Astrocyte of the cerebellum (primary cell): Measurements from ENCODE around the gene C19orf47.

Experiments
- DNase-seq: peaks from one replicate; pipeline ENCODE4 v3.0.0-alpha.2; 2011; ENCODE audit warnings: low read depth
- H3K4me3 ChIP-seq: 2 replicates; pipeline ENCODE4 v1.5.1; 2011; ENCODE audit warnings: mild to moderate bottlenecking, low read depth, low read length, moderate library complexity
- in situ Hi-C: cut with HindIII; loops from 2 replicates; pipeline ENCODE4 v1.10.0; 2017; ENCODE audit warnings: low sequenced_read_pairs
- TF ChIP-seq, protein P1 (sequence below): IDR thresholded peaks from 2 replicates; pipeline ENCODE4 v1.5.1; 2012; ENCODE audit warnings: low read length, low read depth, moderate library complexity, mild to moderate bottlenecking; ENCODE audit errors: missing control alignments

The C19orf47 gene

DNA sequence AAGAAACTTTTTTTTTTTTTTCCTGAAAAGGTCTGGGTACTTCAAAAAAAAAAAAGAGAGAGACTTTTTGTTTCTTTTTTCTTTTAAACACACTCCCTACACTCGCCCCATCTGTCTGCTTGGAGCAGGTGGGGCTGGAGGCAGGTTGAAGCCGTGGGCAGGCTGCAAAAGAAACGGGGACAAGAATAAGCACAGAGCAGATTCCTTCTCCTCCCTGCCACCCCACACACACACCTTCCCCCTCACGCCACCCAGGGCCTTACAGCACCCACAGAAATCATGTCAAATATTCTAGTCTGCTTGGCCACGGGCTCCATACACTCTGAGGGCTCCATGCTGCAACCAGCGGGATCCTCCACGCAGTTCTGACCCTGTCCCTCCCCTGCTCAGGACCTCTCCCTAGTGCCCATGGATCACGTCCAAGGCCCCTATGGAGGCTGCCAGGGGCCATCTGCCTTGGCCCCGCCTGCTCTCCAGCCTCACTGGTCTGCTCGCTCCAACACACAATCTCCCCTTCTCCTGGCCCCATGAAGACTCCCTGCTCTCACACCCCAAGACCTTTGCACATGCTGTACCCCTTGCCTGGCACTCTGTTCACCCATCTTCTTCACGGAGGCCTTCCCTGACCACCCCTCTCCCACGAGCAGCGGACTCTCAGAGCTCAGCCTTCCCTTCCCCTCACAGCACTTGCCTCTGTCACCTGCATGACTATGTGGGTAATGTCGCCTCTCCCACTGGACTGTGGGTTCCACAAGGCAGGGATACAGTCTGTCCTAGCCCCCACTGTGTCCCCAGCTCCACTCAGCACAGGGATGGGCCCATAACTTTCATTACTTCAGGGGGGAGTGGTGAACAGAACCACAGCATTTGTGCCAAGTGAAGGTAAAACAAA lies 74.5 kb downstream of the C19orf47 start:
- TF ChIP-seq, protein P1, sequence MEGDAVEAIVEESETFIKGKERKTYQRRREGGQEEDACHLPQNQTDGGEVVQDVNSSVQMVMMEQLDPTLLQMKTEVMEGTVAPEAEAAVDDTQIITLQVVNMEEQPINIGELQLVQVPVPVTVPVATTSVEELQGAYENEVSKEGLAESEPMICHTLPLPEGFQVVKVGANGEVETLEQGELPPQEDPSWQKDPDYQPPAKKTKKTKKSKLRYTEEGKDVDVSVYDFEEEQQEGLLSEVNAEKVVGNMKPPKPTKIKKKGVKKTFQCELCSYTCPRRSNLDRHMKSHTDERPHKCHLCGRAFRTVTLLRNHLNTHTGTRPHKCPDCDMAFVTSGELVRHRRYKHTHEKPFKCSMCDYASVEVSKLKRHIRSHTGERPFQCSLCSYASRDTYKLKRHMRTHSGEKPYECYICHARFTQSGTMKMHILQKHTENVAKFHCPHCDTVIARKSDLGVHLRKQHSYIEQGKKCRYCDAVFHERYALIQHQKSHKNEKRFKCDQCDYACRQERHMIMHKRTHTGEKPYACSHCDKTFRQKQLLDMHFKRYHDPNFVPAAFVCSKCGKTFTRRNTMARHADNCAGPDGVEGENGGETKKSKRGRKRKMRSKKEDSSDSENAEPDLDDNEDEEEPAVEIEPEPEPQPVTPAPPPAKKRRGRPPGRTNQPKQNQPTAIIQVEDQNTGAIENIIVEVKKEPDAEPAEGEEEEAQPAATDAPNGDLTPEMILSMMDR = no peak
- in situ Hi-C loops = no loop called here
- H3K4me3 ChIP-seq = no peak overlapping the region

DNA sequence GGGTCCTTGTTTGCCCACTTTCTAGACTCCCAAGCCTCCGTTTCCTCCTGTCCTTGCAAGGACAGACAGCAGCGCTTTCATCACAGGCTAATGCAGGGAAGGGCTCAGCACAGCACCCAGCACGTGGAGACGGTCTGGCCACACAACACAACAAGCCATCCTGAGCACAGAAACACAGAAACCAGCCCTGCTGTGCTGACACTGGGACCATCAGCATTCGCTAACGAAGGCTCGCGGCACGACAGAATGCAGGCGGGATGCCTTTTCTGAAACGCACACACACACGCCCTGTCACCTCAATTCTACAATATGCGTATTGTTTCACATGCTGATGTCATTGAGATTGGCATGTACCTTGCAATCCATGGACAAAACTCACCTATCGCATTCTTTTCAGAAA lies 75.9 kb downstream of the C19orf47 start:
- in situ Hi-C loops = no loop called here
- no peak for DNase-seq
- no peak overlapping the region for H3K4me3 ChIP-seq
- TF ChIP-seq, protein P1 = no peak

More for the DNA sequence above, 74.5 kb downstream of the C19orf47 start:
- DNase-seq = no peak

DNA sequence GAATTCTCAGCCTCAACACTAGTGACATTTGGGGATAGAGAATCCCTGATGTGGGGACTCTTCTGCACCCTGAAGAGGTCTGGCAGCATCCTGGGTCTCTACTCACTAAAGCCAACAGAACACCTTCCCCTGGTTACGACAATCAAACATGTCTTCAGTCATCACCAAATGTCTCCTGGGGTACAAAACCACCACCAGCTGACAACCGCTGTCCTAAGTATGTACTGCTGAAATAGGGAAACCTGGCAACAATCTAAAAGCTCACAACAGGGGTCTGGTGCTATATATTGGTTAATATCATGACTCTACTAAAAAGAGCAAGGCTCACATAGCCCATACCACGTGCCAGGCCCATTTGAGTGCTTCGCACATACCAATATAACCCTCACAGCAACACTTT lies 76.5 kb downstream of the C19orf47 start:
- TF ChIP-seq, protein P1 = no peak
- in situ Hi-C loops = no loop called here
- DNase-seq = no peak
- no peak overlapping the region for H3K4me3 ChIP-seq

DNA sequence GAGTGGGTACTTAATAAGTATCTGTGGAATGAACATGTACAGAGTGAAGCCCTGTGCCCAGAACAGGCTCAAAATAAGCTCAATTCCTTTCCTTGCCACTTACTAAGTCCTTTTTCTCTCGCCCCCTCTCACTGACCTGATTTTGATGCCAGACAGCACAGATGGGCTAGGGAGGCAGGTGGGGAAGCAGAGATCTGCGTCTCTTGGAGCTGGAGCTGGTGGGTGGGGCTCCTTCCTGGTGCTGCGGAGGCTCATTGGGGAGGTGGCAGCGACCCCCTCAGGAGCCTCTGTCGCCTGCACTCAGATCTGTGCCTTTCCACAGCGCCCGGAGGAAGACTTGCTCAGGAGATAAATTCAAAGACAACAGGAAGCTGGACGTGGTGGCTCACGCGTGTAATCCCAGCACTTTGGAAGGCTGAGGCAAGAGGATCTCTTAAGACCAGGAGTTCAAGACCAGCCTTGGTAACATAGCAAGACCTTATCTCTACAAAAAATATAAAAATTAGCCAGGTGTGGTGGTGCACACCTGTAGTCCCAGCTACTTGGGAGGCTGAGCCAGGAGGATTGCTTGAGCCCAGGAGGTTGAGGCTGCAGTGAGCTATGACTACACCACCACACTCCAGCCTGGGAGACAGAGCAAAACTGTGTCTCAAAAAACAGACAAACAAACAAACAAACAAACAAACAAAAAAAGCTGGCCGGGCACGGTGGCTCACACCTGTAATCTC lies 77.7 kb downstream of the C19orf47 start:
- in situ Hi-C loops = no loop called here
- no peak overlapping the region for H3K4me3 ChIP-seq
- TF ChIP-seq, protein P1 = no peak
- DNase-seq = no peak
